GM12878 (cell line): Measurements from ENCODE around the gene HNF4A. TPM values are rescaled to one million over a fixed set of nuclear protein-coding genes. Genes with fewer than 3 reads are reported as not detected.

Source experiments
- ATAC-seq: fragments of 200-7000 bp; cut with Tn5 transposase; 3 replicates; pipeline ENCODE4 v1.9.1; 2020; ENCODE audit warnings: mild to moderate bottlenecking, moderate library complexity
- BruUV-seq: library from RNA; stranded (reverse); fragments of 400-500 nt; replicated peaks from 2 replicates; lab custom pipeline; 2021; lab: Mats Ljungman, UMichigan
- CTCF ChIA-PET: fragments of 300-600 bp; sonication (Branson Sonifier 250); formaldehyde crosslinking; extraction: SDS; loops from one replicate; lab custom pipeline; 2021; ENCODE audit warnings: inconsistent platforms; lab: Yijun Ruan, JAX
- POLR2A ChIA-PET: fragments of 350-600 bp; formaldehyde crosslinking; extraction: SDS; loops from one replicate; lab custom pipeline; 2021; ENCODE audit warnings: inconsistent platforms; lab: Charles Lee
- RAD21 ChIA-PET: fragments of 300-600 bp; sonication (Branson Sonifier 250); formaldehyde crosslinking; loops from one replicate; lab custom pipeline; 2023; ENCODE audit warnings: antibody characterized with exemption; ENCODE audit not compliant: unreplicated experiment; lab: Charles Lee
- SMC1A ChIA-PET: fragments of 300-600 bp; sonication (Branson Sonifier 250); formaldehyde crosslinking; loops from one replicate; lab custom pipeline; 2023; ENCODE audit not compliant: unreplicated experiment, uncharacterized antibody; lab: Charles Lee
- DNase-seq: peaks from one replicate; pipeline ENCODE4 v3.0.0-alpha.2; 2011; ENCODE audit warnings: low read depth, low spot score
- FAIRE-seq: peaks from 3 replicates; lab custom pipeline; 2011; peaks lifted over from hg19 to GRCh38; lab: Jason Lieb, UNC
- H2AFZ ChIP-seq: 2 replicates; pipeline ENCODE4 v1.6.0; 2011; ENCODE audit warnings: low read depth, low read length, control low read depth; ENCODE audit not compliant: control insufficient read depth
- H3K27ac ChIP-seq: 2 replicates; pipeline ENCODE4 v1.5.1; 2011; ENCODE audit warnings: control low read depth; ENCODE audit not compliant: control insufficient read depth, insufficient read depth
- H3K27me3 ChIP-seq, 2 experiments: replicated peaks in 1 of 2; 2 replicates each; pipeline versions ENCODE4 v1.6.0 to v1.6.1; 2011; ENCODE audit warnings: low read length in 1 of 2; ENCODE audit not compliant: control insufficient read depth in 2 of 2, insufficient read depth in 2 of 2
- H3K36me3 ChIP-seq, 2 experiments: 2 replicates each; pipeline ENCODE4 v1.5.1; 2011; ENCODE audit warnings: low read length in 1 of 2; ENCODE audit not compliant: control insufficient read depth in 2 of 2, insufficient read depth in 2 of 2
- H3K4me1 ChIP-seq: 2 replicates; pipeline ENCODE4 v1.6.1; 2011; ENCODE audit warnings: mild to moderate bottlenecking, low read length, moderate library complexity, mixed read lengths; ENCODE audit not compliant: control insufficient read depth, insufficient read depth
- H3K4me2 ChIP-seq: 2 replicates; pipeline ENCODE4 v1.6.0; 2011; ENCODE audit warnings: control low read depth; ENCODE audit not compliant: control insufficient read depth, insufficient read depth
- H3K4me3 ChIP-seq: fragments of 200-600 bp; sonication (generic); 2 replicates; pipeline ENCODE4 v1.5.1; 2016
- H3K79me2 ChIP-seq: 2 replicates; pipeline ENCODE4 v1.6.0; 2011; ENCODE audit warnings: low read length; ENCODE audit not compliant: control insufficient read depth, insufficient read depth
- H3K9ac ChIP-seq: 2 replicates; pipeline ENCODE4 v1.8.0; 2011; ENCODE audit warnings: low read length, control low read depth, mixed read lengths; ENCODE audit not compliant: control insufficient read depth, insufficient read depth
- H3K9me3 ChIP-seq: replicated peaks from 3 replicates; pipeline ENCODE4 v1.5.1; 2011; ENCODE audit warnings: mild to moderate bottlenecking, low read length; ENCODE audit not compliant: control insufficient read depth, insufficient read depth
- H4K20me1 ChIP-seq: 2 replicates; pipeline ENCODE4 v1.6.0; 2011; ENCODE audit not compliant: control insufficient read depth, insufficient read depth
- CHD1 ChIP-seq: IDR thresholded peaks from 2 replicates; pipeline ENCODE4 v1.6.1; 2012; ENCODE audit warnings: low read depth, low read length, improper control_type of control experiment
- CHD2 ChIP-seq: IDR thresholded peaks from 2 replicates; pipeline ENCODE4 v1.6.1; 2011; ENCODE audit warnings: low read depth, low read length, improper control_type of control experiment, borderline replicate concordance
- EGR1 ChIP-seq, 2 experiments: IDR thresholded peaks; 1 replicate in 1 of 2; 2 replicates in 1 of 2; pipeline ENCODE4 v1.6.1; 2011 to 2012; ENCODE audit warnings: low read depth in 2 of 2, low read length in 2 of 2, borderline replicate concordance in 1 of 2, mild to moderate bottlenecking in 1 of 2, moderate library complexity in 1 of 2
- ETV6 ChIP-seq, 2 experiments: fragments of 450-650 bp in 1 of 2; IDR thresholded peaks in 1 of 2; conservative IDR thresholded peaks in 1 of 2; 2 replicates each; pipeline ENCODE4 v1.6.1; 2014; ENCODE audit warnings: antibody characterized with exemption in 1 of 2, borderline replicate concordance in 1 of 2, low read depth in 1 of 2, mild to moderate bottlenecking in 1 of 2, moderate library complexity in 1 of 2
- HDAC6 ChIP-seq: fragments of 200-600 bp; sonication (generic); IDR thresholded peaks from one replicate; pipeline ENCODE4 v1.8.0; 2017; ENCODE audit warnings: antibody characterized with exemption; ENCODE audit not compliant: unreplicated experiment
- JUNB ChIP-seq: IDR thresholded peaks from 2 replicates; pipeline ENCODE4 v1.6.1; 2016; ENCODE audit warnings: antibody characterized with exemption, mild to moderate bottlenecking
- MEF2B ChIP-seq: fragments of 450-650 bp; IDR thresholded peaks from 2 replicates; pipeline ENCODE4 v1.6.1; 2018; ENCODE audit warnings: mild to moderate bottlenecking, moderate library complexity; ENCODE audit not compliant: partially characterized antibody, poor library complexity, severe bottlenecking
- NBN ChIP-seq: fragments of 450-650 bp; IDR thresholded peaks from 2 replicates; pipeline ENCODE4 v1.6.1; 2016
- POLR2AphosphoS5 ChIP-seq: IDR thresholded peaks from 2 replicates; pipeline ENCODE4 v1.6.1; 2011; ENCODE audit warnings: mild to moderate bottlenecking, low read length, inconsistent platforms
- POU2F2 ChIP-seq: IDR thresholded peaks from 3 replicates; pipeline ENCODE4 v1.6.1; 2011; ENCODE audit warnings: low read depth, mild to moderate bottlenecking, low read length, borderline replicate concordance
- RAD51 ChIP-seq: fragments of 450-650 bp; IDR thresholded peaks from 2 replicates; pipeline ENCODE4 v1.6.1; 2016; ENCODE audit warnings: moderate library complexity, mild to moderate bottlenecking, inconsistent platforms
- RBBP5 ChIP-seq: fragments of 200-600 bp; sonication (generic); conservative IDR thresholded peaks from 2 replicates; pipeline ENCODE4 v1.6.1; 2016
- RELA ChIP-seq: fragments of 450-650 bp; IDR thresholded peaks from 2 replicates; pipeline ENCODE4 v1.8.0; 2014; ENCODE audit warnings: borderline replicate concordance; ENCODE audit not compliant: partially characterized antibody
- RFX5 ChIP-seq: IDR thresholded peaks from 2 replicates; pipeline ENCODE4 v1.6.1; 2011; ENCODE audit warnings: low read depth, low read length, improper control_type of control experiment
- SMARCA5 ChIP-seq: fragments of 450-650 bp; IDR thresholded peaks from 2 replicates; pipeline ENCODE4 v1.6.1; 2017; ENCODE audit warnings: mild to moderate bottlenecking
- SUZ12 ChIP-seq: fragments of 200-600 bp; sonication (generic); IDR thresholded peaks from one replicate; pipeline ENCODE4 v1.6.1; 2018; ENCODE audit warnings: antibody characterized with exemption, mild to moderate bottlenecking; ENCODE audit not compliant: unreplicated experiment
- WRNIP1 ChIP-seq: IDR thresholded peaks from 2 replicates; pipeline ENCODE4 v1.6.1; 2011; ENCODE audit warnings: low read depth, low read length, improper control_type of control experiment, borderline replicate concordance
- ZNF622 ChIP-seq: fragments of 450-650 bp; IDR thresholded peaks from 2 replicates; pipeline ENCODE4 v1.6.1; 2017; ENCODE audit warnings: mild to moderate bottlenecking, inconsistent platforms
- WGBS: methylation state at CpG from one replicate; pipeline ENCODE4 v1.1.6; 2016; ENCODE audit warnings: low lambda C conversion rate; ENCODE audit not compliant: insufficient replicate concordance, insufficient coverage; ENCODE audit errors: missing lambda C conversion rate; 5-methylcytosine and 5-hydroxymethylcytosine counted together
- in situ Hi-C: fragments of 300-500 bp; cut with MboI; formaldehyde crosslinking; loops from 9 replicates; pipeline ENCODE4 v1.14.3; 2018; ENCODE audit warnings: mixed read lengths
- intact Hi-C: fragments of 100-400 bp; cut with micrococcal nuclease; formaldehyde crosslinking; loops from one replicate; pipeline ENCODE4 v1.14.2; 2022; ENCODE audit not compliant: unreplicated experiment
- polyA plus RNA-seq, 11 experiments: library from polyadenylated mRNA; depleted of rRNA in 4 of 11; unstranded in 6 of 11; stranded (reverse) in 5 of 11; fragments of >200 nt; fragmentation: Nextera tagmentation in 4 of 11; fragmentation: Illumina TruSeq in 1 of 11; extraction: Ambion mirVana in 4 of 11; extraction: Trizol in 1 of 11; gene quantifications; 1 replicate in 1 of 11; 2 replicates in 10 of 11; pipeline versions ENCODE4 v1.2.1 to v1.2.3, GENCODE V29; 2011 to 2016; ENCODE audit warnings: inconsistent platforms in 2 of 11, missing spikeins in 2 of 11, low read depth in 1 of 11
- total RNA-seq, 4 experiments: library from RNA; depleted of rRNA in 3 of 4; stranded (reverse); fragments of >200 nt in 3 of 4; fragmentation: Illumina TruSeq in 1 of 4; extraction: Trizol in 1 of 4; gene quantifications; 2 replicates each; pipeline versions ENCODE4 v1.2.1 to v1.2.3, GENCODE V29; 2013 to 2021
- TF ChIP-seq, protein P1 (sequence below): fragments of 450-650 bp; IDR thresholded peaks from 2 replicates; pipeline ENCODE4 v1.6.1; 2016; ENCODE audit warnings: mild to moderate bottlenecking, moderate library complexity, borderline replicate concordance
- TF ChIP-seq, protein P2 (sequence below): fragments of 450-650 bp; IDR thresholded peaks from 2 replicates; pipeline ENCODE4 v1.6.1; 2017; ENCODE audit warnings: mild to moderate bottlenecking

HNF4A gene
- total and polyA plus RNA-seq, 10 of the 15 experiments (the other 5 are each of a cell fraction or from before 2014, with no cell fraction given) = 0.21 TPM; not detected in 9

DNA sequence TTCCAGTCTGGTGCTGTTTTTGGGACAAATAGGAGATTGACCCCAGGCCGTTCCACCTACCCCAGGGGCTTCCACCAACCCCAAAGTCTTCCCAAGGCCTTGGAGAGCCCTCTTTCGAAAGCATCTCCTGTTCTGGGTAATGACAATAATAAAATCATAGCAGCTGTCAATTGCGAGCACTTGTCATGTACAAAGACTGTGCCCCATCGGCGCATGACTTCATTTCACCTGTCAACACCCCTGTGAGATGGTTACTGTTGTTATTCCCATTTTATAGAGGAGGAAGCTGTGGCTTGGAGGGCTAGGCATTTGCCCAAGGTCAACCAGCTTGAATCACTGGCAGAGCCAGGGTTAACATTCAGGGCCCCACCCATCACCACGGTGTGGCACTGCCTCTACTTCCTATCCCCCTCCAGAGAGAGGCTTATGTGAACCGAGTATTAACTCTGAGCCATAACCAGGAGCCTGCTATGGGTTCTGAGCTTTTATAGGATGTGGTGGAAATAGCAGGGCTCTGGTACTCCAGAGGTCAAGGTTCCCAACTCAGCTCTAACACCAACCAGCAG lies 51.2 kb downstream of the HNF4A start:
- TF ChIP-seq RELA = no peak
- no peak for TF ChIP-seq JUNB
- TF ChIP-seq HDAC6 = no peak
- no peak for TF ChIP-seq CHD1
- no peak for TF ChIP-seq ETV6 (conservative IDR thresholded peaks at IDR 0.05 in 1 of 2, IDR thresholded peaks at IDR 0.05 in 1 of 2; ENCODE audit: borderline replicate concordance in 1 of 2, low read depth in 1 of 2)
- TF ChIP-seq NBN = no peak
- no peak for TF ChIP-seq SUZ12
- TF ChIP-seq POLR2AphosphoS5 = no peak
- no peak for TF ChIP-seq POU2F2
- TF ChIP-seq, protein P1, sequence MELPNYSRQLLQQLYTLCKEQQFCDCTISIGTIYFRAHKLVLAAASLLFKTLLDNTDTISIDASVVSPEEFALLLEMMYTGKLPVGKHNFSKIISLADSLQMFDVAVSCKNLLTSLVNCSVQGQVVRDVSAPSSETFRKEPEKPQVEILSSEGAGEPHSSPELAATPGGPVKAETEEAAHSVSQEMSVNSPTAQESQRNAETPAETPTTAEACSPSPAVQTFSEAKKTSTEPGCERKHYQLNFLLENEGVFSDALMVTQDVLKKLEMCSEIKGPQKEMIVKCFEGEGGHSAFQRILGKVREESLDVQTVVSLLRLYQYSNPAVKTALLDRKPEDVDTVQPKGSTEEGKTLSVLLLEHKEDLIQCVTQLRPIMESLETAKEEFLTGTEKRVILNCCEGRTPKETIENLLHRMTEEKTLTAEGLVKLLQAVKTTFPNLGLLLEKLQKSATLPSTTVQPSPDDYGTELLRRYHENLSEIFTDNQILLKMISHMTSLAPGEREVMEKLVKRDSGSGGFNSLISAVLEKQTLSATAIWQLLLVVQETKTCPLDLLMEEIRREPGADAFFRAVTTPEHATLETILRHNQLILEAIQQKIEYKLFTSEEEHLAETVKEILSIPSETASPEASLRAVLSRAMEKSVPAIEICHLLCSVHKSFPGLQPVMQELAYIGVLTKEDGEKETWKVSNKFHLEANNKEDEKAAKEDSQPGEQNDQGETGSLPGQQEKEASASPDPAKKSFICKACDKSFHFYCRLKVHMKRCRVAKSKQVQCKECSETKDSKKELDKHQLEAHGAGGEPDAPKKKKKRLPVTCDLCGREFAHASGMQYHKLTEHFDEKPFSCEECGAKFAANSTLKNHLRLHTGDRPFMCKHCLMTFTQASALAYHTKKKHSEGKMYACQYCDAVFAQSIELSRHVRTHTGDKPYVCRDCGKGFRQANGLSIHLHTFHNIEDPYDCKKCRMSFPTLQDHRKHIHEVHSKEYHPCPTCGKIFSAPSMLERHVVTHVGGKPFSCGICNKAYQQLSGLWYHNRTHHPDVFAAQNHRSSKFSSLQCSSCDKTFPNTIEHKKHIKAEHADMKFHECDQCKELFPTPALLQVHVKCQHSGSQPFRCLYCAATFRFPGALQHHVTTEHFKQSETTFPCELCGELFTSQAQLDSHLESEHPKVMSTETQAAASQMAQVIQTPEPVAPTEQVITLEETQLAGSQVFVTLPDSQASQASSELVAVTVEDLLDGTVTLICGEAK = no peak
- no peak for TF ChIP-seq RFX5
- no peak for TF ChIP-seq SMARCA5
- no peak for TF ChIP-seq RBBP5
- TF ChIP-seq ZNF622 = no peak
- no peak for TF ChIP-seq MEF2B
- TF ChIP-seq WRNIP1 = no peak
- no peak for TF ChIP-seq CHD2
- TF ChIP-seq EGR1 (IDR thresholded peaks at IDR 0.05; ENCODE audit: borderline replicate concordance in 1 of 2, low read depth in 2 of 2, low read length in 2 of 2) = no peak
- no peak for TF ChIP-seq RAD51
- TF ChIP-seq, protein P2, sequence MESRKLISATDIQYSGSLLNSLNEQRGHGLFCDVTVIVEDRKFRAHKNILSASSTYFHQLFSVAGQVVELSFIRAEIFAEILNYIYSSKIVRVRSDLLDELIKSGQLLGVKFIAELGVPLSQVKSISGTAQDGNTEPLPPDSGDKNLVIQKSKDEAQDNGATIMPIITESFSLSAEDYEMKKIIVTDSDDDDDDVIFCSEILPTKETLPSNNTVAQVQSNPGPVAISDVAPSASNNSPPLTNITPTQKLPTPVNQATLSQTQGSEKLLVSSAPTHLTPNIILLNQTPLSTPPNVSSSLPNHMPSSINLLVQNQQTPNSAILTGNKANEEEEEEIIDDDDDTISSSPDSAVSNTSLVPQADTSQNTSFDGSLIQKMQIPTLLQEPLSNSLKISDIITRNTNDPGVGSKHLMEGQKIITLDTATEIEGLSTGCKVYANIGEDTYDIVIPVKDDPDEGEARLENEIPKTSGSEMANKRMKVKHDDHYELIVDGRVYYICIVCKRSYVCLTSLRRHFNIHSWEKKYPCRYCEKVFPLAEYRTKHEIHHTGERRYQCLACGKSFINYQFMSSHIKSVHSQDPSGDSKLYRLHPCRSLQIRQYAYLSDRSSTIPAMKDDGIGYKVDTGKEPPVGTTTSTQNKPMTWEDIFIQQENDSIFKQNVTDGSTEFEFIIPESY = no peak
- TF ChIP-seq, all 136 proteins: peak for 0

More for the DNA sequence above, 51.2 kb downstream of the HNF4A start:
- CTCF ChIA-PET = interaction anchor here (0.5 to 1.1 kb wide), 2 partner anchors 18 to 39 kb away, joined by 3 to 4 read pairs; no protein-coding TSS in a partner anchor
- Histone ChIP-seq H3K4me2 (no peak overlapping the region), H3K9me3 (no peaks in the 10 kb centered on the region), H3K27me3 (peaks cover 0 to 1% of the 10 kb centered on the region in 2 experiments; a peak in 2 of 4 replicates), H3K4me3 (no peak overlapping the region), H3K79me2 (no peaks in the 10 kb centered on the region), H3K9ac (no peak overlapping the region), H4K20me1 (no peaks in the 10 kb centered on the region), H3K4me1 (no peaks in the 10 kb centered on the region), H3K27ac (no peak overlapping the region), H3K36me3 (no peaks in the 10 kb centered on the region), H2AFZ (no peak overlapping the region)
- in situ Hi-C loops = no loop called here
- ATAC-seq (no peak), DNase-seq (no peak), FAIRE-seq (no peak)
- intact Hi-C loops = no loop called here
- BruUV-seq = no TSS peak
- RAD21 ChIA-PET = no interaction called here
- whole genome bisulfite sequencing = 46% methylated on average over 7 of the region's 7 CpGs
- SMC1A ChIA-PET = no interaction called here
- POLR2A ChIA-PET = interaction anchor here (0.5 kb wide), 1 partner anchor 9 kb away, joined by 5 read pairs; no protein-coding TSS in a partner anchor
